CD4-positive, alpha-beta T cell treated with Interleukin-1 beta for 1 hour (primary cell): Measurements from ENCODE around the gene NPVF.

Experiments used
- DNase-seq, 2 donors: peaks; one replicate each; pipeline ENCODE4 v3.0.0-alpha.2; 2020 to 2022

NPVF gene

GRCh38 chr7:25228386-25228785 is at the start of gene NPVF:
NPVF (minus strand) TSS chr7:25228486; CDS start chr7:25228439, 47 bp downstream.
- DNase-seq: no peak

GRCh38 chr7:25272265-25272664 is 44.0 kb upstream of the NPVF start:
- no peak for DNase-seq

GRCh38 chr7:25263337-25263736 is 35.1 kb upstream of the NPVF start:
- DNase-seq: no peak

- DNase-seq: no peak
Observed at GRCh38 chr7:25262586-25262985, 34.3 kb upstream of the NPVF start.

- DNase-seq: no peak
Observed at GRCh38 chr7:25261545-25262140, 33.4 kb upstream of the NPVF start.

- DNase-seq: peak in 1 of 2 donors; percentile 27
Observed at GRCh38 chr7:25260862-25261494, 32.7 kb upstream of the NPVF start.

- peak; percentile 67 to 77 for DNase-seq
Observed at GRCh38 chr7:25259487-25260243, 31.4 kb upstream of the NPVF start.

GRCh38 chr7:25256333-25256819 is 28.1 kb upstream of the NPVF start:
- DNase-seq: no peak

GRCh38 chr7:25255611-25256332 is 27.5 kb upstream of the NPVF start:
- no peak for DNase-seq

- no peak for DNase-seq
Observed at GRCh38 chr7:25254604-25255003, 26.3 kb upstream of the NPVF start.

GRCh38 chr7:25253714-25254113 is 25.4 kb upstream of the NPVF start:
- no peak for DNase-seq

- no peak for DNase-seq
Observed at GRCh38 chr7:25250386-25250785, 22.1 kb upstream of the NPVF start.

GRCh38 chr7:25249772-25250171 is 21.5 kb upstream of the NPVF start:
- DNase-seq: no peak

- DNase-seq: no peak
Observed at GRCh38 chr7:25246306-25246705, 18.0 kb upstream of the NPVF start.

GRCh38 chr7:25244254-25245033 is 16.2 kb upstream of the NPVF start:
- no peak for DNase-seq

GRCh38 chr7:25242678-25243077 is 14.4 kb upstream of the NPVF start:
- DNase-seq: no peak

- no peak for DNase-seq
Observed at GRCh38 chr7:25240896-25241295, 12.6 kb upstream of the NPVF start.

GRCh38 chr7:25240340-25240739 is 12.1 kb upstream of the NPVF start:
- DNase-seq: no peak

- DNase-seq: no peak
Observed at GRCh38 chr7:25239888-25240287, 11.6 kb upstream of the NPVF start.

GRCh38 chr7:25238066-25238725 is 9.9 kb upstream of the NPVF start:
- DNase-seq: no peak

- DNase-seq: no peak
Observed at GRCh38 chr7:25235471-25235870, 7.2 kb upstream of the NPVF start.

GRCh38 chr7:25234336-25234735 is 6.0 kb upstream of the NPVF start:
- DNase-seq: no peak
